HT1080 (cell line): ENCODE measurements around the gene POMT2. TPM values are rescaled to one million over a fixed set of nuclear protein-coding genes. Genes with fewer than 3 reads are reported as not detected.
"Not testable (repeated sequence)": the region's sequence is repeated elsewhere in the genome, so short reads cannot be mapped to it uniquely, and the experiment has no call there.

ENCODE experiments used
- DNase-seq: peaks from one replicate; pipeline ENCODE4 v3.0.0-alpha.2; 2015; ENCODE audit warnings: low read depth
- polyA plus RNA-seq, 2 experiments: library from polyadenylated mRNA; depleted of rRNA; stranded (reverse); fragments of >200 nt; gene quantifications; 2 replicates each; pipeline ENCODE4 v1.2.3, GENCODE V29; 2015
- total RNA-seq: library from RNA; depleted of rRNA; stranded (reverse); fragments of >200 nt; shearing (Covaris generic); gene quantifications from 2 replicates; pipeline ENCODE4 v1.2.3, GENCODE V29; 2014; rRNA removed

Gene POMT2
- total RNA-seq, result 13.7 and 15.1 TPM in 2 replicates
- polyA plus RNA-seq (2015; cell fraction: cytosol; rRNA removed), result 12.0 and 12.8 TPM in 2 replicates
- 33.9 and 39.4 TPM in 2 replicates for polyA plus RNA-seq (2015; cell fraction: nucleus; rRNA removed)

- peak; percentile 90 for DNase-seq
Observed at GRCh38 chr14:77320238-77320935, at the start of gene POMT2. Gene POMT2 (minus strand): TSS chr14:77320883. CDS start chr14:77320681, 202 bp downstream.

DNA sequence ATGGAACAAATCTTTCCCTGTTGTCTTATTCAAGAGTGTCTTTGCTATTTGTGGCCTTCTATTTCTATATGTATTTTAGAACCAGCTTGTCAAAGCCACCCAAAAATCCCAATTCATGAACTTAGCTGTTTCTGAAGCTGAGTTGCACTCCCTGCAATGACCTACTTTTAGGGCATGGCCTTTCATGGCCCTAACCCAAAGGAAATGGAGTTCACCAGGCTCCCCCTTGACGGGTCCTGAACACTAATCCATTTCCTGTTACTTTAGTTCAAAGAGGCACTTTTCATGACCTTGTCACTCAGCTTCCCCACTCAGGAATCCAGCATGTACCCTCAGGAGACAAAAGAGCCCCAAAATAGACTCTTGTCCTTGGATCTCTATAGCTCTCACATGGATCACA is 48.6 kb upstream of the POMT2 start:
- DNase-seq, result no peak

DNA sequence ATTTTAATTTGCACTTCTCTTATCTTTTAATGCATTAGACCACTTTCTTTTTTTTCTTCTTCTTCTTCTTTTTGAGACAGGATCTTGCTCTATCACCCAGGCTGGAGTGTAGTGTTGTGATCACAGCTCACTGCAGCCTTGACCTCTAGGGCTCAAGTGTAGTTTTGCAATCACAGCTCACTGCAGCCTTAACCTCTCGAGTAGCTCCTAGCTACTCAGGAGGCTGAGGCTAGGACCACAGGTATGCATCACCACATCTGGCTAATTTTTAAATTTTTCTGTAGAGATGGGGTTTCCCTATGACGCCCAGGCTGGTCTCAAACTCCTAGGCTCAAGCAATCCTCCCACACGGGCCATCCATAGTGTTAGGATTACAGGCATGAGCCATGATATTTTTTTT is 43.5 kb upstream of the POMT2 start:
- no peak for DNase-seq

DNA sequence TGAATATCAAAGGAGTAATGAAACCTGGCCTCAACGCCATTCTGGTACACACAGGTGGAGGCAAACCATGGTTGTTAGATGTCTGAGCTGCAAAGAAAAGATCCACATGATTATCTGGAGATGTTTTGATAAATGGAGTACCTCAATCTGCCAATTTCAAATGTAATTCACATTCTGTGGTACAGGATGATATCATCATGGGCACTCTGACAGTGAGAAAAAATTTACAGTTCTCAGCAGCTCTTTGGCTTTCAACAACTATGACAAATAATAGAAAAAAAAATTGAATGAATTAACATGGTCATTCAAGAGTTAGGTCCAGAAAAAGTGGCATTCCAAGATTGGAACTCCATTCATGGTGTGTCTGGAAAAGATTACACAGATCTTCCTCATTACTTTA is 38.9 kb upstream of the POMT2 start:
- DNase-seq, result no peak

- DNase-seq, result no peak
Observed at GRCh38 chr14:77356899-77357298, 36.2 kb upstream of the POMT2 start.

GRCh38 chr14:77355811-77356210 is 35.1 kb upstream of the POMT2 start:
- DNase-seq, result peak; percentile 24

DNA sequence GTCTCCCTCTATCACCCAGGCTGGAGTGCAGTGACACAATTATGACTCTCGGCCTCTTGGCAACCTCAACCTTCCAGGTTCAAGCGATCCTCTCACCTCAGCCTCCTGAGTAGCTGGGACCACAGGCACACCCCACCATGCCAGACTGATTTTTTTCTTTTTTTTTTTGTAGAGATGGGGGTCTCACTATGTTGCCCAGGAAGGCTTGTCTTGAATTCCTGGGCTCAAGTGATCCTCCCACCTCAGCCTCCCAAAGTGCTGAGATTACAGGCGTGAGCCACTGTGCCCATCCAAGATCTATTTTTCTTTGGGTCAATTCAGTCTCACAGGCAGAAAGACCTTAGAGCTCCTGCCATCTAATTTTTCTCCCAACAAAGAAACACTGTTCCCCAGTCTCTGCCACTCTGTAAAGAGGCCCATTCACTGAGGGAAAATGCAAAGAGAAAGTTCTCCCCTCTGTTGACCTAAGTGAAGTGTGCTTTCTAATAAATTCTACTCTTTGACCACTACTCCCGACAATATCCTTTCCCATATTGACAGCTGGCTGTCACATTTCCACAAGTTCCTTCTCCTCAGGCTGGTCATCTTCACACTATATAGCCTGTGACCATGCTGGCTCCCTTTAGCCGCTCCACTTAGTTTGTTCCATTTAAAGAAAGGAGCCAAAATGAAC is 32.9 kb upstream of the POMT2 start:
- DNase-seq, result no peak

- DNase-seq, result no peak
Observed at GRCh38 chr14:77347751-77348150, 27.1 kb upstream of the POMT2 start.

- no peak for DNase-seq
Observed at GRCh38 chr14:77346495-77346894, 25.8 kb upstream of the POMT2 start.

- DNase-seq, result no peak
Observed at GRCh38 chr14:77344377-77344996, 23.8 kb upstream of the POMT2 start.

DNA sequence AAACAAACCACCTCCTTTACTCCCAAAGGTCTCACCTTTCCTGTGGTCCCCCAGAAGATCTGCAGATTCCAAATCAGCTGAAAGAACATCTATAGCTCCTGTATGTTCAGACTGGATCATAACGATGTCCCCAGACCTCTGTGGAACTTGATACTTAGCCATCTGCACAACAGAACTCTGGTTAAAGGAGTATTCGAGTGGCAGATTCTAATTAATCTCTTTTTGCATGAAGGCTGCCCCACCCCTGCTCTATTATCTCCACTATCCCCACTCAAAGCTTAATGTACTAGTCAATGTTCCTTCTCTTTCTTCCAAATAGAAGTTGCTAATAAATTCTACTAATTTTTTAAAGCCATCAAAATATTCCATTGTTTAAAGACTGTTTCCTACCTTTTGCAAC is 23.0 kb upstream of the POMT2 start:
- DNase-seq, result no peak

DNA sequence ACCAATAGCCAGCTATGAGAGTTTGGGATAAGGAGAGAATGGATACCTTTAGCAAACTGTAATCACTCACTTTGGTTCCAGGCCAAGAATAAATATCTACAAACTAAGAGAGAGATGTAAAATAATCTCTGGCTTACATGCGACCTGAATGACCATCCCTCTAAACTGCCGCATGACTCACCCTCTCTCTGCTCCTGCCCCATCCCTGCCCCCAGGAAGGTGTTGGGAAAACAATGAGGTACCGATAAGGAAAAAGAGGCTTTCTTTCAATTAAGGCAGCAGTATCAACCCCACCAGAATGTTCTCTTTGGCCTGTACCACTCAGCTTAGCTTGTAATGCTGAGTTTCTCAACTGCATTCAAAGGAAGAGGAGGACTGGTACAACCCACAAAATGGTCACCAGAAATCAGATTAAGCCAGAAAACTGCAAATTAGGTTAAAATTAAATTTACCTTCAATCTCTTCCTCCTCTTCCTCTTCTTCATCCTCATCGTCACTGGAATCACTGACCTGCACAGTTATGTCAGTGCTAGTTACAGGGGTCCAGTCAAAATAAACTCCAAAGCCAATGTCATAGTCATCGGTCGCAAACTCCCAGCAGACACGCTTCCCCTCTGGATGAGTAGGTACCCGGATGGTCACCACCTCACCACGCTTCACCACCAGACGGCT is 22.2 kb upstream of the POMT2 start:
- no peak for DNase-seq

DNA sequence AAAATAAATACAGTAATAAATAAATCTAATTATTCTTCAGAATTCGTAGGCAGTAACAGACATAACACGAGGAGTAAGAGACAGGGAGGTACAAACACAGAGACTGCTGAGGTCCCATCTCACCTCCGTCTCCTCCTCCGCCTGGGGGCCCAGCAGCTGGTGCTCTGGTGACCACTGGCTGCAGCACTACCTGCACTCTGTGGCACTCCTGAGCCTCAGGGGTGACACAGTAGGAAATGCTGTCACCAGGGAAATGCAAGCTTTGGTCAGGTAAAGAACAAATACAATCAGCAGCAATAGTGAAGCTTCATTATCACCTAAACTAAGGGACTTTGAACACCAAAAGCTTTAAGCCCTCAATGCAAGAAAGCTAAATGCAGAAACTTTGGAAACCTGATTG is 19.7 kb upstream of the POMT2 start:
- no peak for DNase-seq

- DNase-seq, result no peak
Observed at GRCh38 chr14:77339407-77339806, 18.7 kb upstream of the POMT2 start.

DNA sequence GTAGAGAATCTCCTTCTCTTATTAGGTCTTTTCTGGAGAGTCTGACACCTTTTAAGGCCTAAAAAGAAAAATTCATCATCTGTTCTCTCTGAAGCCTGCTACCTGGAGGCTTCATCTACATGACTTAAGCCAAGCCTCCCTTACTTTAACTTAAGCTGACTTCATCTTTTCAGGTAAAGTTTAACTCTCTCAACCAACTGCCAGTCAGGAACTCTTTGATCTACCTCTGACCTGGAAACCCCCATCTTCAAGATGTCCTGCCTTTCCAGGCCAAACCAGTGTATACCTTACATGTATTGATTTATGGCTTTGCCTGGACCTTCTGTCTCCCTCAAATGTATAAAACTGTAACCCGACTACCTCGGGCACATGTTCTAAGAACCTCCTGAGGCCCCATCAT is 17.6 kb upstream of the POMT2 start:
- DNase-seq, result no peak

DNA sequence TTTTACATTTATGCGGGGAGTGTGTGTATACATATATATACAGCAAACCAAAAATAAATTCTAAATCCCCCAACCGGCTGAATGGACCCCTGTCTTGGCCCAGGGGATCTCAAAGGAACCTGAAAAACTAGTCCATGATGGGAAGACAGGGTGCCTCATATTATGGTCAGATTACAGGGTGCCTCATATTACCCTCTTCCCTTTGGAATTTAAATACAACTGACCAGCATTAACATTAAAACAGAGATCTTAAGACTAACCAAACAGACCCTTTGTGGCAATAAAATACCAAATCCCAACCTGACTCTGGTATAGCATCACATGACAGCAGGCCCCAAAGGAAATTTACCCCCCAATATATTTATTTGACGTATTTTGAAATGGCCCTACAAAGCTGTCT is 17.2 kb upstream of the POMT2 start:
- DNase-seq, result no peak

GRCh38 chr14:77337255-77337654 is 16.6 kb upstream of the POMT2 start:
- DNase-seq, result not testable (repeated sequence)

DNA sequence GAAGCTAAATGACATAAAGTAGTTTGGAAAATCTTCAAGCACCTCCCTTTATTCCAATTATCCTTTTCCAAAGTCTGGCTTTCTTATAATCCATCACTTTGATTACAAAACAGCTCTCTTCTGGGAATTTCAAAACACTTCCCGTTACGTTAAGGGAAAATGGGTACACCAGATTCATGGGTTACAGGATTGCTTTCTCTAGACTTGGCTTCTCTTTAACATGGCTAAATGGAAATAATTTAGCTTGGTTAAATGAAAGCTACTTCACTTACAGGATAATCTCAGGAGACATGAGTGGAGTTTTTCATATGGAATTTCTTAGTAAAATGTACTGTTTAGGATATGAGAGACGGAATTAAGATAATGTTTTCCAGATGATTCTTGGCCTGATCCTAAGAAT is 14.9 kb upstream of the POMT2 start:
- DNase-seq, result no peak

DNA sequence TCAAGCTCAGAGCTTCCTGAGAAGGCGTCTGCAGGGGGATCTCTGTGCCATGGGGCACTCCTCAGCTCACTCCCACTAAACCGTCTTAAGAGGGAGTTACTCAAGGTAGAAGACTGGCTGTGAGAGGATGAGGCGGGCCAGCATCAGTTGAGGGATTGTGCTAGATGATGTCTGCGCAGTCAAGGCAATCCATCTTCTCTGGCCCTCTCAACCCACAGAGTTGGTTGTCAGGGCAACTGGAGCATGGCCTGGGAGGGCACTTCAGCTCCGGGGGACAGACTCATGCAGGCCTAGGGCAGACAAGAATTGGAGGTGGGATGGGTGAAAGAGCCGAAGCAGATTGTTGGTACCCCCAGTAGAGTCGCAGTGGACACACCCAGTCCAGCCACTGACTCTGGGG is 9.2 kb upstream of the POMT2 start:
- DNase-seq, result no peak

GRCh38 chr14:77327111-77327510 is 6.4 kb upstream of the POMT2 start:
- no peak for DNase-seq

GRCh38 chr14:77325746-77326094 is 5.0 kb upstream of the POMT2 start:
- DNase-seq, result no peak
